Skin of body (tissue), 2 donors: ENCODE results near the gene TCEAL9. TPM values are rescaled to one million over a fixed set of nuclear protein-coding genes. Genes with fewer than 3 reads are reported as not detected.
A peak's percentile ranks its signal among the peaks of the same experiment; 100 is the strongest.
"Not testable (repeated sequence)": the region's sequence is repeated elsewhere in the genome, so short reads cannot be mapped to it uniquely, and the experiment has no call there.

Experiments
- DNase-seq: peaks from one replicate; lab custom pipeline; 2025; lab: John Stamatoyannopoulos, UW
- total RNA-seq: library from RNA; depleted of rRNA; stranded (reverse); fragments of >200 nt; gene quantifications from one replicate; pipeline ENCODE4 v1.2.3, GENCODE V29; 2014

Gene TCEAL9
- total RNA-seq, 1 donor from 2014 or later = 81.3 TPM

DNA sequence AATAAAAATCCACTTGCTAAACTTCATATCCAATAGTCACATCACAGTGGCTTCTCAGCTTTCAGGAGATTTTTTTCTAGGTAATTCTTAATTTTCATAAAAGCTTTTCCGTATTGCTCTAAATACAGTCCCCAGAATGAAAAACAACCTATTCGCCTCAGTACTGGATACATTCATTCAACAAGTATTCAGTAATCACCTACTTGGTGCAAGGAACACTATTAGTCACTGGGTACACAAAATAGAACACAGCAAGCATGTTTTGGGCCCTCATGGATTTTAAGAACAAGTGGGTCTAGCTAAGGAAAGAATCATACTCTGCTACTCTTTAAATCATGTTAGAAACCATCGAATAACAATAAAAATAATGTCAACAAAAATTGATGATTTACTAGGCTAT, 17.3 kb downstream of the TCEAL9 start:
- DNase-seq = no peak

DNA sequence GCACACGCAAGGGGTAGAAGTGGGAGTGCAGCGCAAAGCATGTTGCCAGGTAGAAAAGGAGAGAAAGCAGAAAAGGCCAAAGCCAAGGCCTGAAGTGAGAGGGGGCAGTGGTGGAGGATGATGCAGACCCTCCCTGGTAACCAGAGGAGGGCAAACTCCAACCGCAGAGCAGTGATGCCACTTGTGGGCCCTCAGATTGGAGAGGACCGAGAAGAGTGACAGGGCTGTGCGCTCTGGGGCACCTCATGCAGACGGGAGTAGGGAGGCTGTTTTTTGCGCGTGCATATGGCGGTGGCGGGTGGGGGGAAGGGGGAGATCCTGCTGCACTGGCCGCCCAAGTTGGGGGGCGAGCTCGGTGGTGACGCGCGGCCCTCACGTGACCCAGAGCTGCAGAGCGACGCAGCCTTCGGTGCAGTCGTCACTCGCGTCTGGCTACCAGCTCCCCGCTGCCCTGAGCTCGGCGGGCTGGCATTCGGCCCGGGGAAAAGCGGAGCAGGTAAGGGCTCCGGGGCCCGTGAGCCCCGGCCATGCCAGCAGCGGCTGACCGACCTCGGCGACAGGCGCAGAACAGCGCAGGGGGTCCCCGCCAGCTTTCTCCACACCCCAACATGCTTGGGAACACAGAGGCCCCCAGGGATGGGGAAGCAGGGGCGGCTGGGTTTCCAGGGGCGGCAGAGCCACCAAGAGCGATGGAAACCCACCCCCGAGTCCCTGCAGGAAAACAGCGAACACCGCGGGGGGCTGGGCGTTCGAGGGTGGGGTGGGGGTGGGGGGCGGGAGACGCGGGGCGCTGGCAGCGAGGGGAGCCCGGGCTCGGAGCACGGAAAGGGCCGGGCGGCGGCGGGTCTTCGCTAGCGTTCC, 20.0 kb downstream of the TCEAL9 start, which contains the start of gene BEX3:
TSS of gene BEX3 (plus strand) at position 421 of the 861 bp plus-strand sequence. CDS start 984 bp downstream, outside the sequence.
- peak; percentile 41 for DNase-seq

- peak; percentile 20 for DNase-seq
Measured at GRCh38 chrX:103376979-103377324, 20.6 kb downstream of the TCEAL9 start.

DNA sequence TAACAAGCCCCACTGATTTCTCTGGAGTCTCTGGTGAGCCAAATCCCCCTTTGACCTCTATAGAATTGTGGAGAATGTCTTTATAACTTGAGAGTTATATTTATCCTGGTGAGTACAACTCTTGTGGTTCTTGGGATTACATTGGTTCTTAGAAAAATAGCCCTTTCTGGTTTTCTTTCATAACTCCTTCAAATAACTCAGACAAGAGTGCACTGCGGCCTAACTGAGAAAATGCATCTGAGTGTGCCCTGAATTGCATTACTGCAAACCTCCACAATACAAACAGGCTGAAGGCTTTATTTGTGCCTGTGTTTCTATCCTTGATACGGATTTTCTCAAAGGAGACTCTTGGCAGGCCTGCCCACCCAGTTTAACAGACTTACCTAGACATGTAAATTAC, 22.7 kb downstream of the TCEAL9 start:
- no peak for DNase-seq

DNA sequence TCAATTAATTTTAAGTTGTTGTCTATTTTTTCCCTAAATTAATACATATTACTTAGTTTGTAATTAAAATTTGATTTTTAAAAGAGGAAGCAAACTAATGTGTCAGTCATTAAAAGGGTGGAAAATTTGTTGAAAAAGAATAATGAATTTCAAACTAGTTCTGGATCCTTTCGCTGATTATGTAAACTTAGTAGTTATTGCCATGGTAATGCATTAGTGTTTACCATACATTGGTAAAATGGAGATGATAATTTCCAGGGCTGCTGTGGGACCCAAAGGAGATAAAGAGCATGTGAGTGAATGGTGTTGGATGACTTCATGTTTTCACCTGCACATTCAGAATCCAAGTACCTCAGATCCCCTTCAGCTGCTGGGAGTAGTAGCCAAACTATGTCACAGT, 26.6 kb downstream of the TCEAL9 start:
- DNase-seq = no peak

DNA sequence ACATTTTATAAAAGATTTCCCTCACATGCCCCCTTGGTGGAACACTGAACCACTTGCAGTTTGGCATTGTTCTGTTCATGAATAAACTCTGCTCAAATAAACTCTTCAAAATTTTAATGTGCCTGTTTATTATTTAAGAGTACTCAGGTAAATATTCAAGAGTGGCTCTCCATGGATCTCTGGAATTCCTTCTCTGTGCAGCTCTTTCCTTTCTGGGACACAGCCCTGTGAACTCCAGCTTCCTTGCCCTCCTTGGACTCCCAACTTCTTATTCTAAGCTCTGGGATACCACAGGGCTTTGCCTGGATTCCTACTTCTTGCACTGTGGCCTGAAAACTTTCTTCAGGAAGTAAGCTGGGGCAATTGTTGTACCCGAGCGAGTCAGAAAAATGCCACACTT, 28.4 kb downstream of the TCEAL9 start:
- no peak for DNase-seq

GRCh38 chrX:103385283-103385830, 29.1 kb downstream of the TCEAL9 start:
- not testable (repeated sequence) for DNase-seq

GRCh38 chrX:103386332-103386731, 30.0 kb downstream of the TCEAL9 start:
- DNase-seq = no peak

DNA sequence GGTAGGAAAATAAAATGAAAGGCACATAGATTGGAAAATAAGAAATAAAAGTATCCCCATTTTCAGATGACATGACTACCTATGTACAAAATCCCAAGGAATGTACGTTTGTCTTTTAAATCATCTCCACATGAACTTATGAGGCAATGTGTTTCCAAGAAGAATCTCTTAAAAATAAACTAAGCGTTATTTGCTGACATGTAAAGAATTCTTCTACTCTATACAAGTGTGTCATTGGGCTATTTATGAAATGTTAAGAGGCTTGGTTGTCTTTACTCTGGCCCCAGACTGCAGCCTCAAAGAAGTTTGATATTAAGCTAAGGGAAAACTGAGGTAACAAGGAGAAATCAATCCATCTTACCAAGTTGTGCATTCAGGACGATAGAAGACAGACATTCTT, 37.2 kb downstream of the TCEAL9 start:
- DNase-seq = no peak

DNA sequence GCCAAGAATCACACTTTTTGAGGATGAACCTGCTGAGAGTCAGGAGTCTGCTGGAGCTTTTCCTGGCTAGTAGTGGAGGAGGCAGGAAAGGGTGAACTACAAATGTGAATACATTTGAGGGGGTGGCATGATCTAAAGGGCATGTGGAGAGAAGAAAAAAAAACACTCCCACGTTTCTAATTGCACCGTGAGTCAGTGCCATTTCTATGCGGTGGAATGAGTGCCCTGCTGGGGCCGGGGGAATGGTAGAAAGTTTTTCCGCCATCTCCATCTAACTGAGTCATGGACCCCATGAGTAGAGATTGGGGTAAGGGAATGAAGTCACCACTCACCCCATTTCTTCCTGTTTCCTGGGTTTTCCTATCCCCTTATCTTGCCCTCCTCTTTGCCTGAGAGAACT, 39.9 kb downstream of the TCEAL9 start:
- DNase-seq = no peak

DNA sequence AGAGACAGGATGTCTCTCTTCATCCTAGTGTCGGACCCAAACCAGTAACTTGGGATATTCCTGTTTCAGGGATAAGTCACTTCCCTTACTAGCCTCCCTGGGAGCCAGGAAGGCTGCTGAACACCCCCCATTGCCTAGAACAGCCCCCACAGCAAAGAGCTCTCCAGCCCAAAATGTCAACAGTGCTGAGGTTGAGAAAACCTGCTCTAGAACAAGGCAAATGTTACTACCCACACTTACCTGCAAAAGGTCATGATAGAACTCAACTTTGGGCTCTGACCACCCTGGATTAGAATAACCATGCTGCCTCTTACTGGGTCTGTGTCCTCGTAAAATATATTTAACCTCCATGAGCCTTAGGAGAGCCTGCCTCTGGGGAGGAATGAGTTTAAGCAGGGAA, 40.4 kb downstream of the TCEAL9 start:
- DNase-seq = no peak

- DNase-seq = no peak
Measured at GRCh38 chrX:103397707-103398106, 41.4 kb downstream of the TCEAL9 start.

DNA sequence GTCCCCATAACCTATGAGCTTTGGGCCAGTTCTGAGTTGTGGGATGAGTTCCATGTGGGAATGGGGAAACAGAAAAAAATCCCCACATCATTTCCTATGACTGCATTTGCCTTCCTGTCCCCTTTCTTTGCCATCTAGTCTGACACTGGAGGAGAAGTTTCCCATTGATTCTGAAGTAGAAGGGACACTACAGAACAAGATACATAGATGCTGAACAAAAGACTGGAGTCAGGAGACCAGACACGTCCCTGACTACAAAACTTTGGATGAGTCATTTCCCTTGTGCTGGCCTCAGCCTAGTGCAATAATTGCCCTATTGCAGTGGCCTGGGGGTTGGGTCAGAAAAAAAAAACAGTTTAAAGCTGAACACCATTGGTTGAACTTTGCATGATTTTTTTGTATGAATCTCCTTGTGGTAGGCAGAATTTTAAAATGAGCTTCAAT, 42.1 kb downstream of the TCEAL9 start:
- DNase-seq = no peak

DNA sequence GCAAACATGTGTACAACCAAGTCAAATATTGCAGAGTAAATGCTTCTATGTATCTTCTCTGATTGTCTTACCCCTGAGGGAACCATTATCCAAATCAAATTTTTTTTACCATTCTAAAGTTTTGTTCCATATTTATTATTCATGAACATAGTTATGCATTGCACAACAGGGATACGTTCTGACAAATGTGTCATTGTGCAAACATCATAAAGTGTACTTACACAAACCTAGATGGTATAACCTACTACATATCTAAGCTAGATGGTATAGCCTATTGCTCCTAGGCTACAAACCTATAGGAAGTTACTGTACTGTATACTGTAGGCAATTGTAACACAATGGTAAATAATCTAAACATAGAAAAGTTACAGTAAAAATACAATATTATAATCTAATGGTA, 43.4 kb downstream of the TCEAL9 start:
- no peak for DNase-seq

DNA sequence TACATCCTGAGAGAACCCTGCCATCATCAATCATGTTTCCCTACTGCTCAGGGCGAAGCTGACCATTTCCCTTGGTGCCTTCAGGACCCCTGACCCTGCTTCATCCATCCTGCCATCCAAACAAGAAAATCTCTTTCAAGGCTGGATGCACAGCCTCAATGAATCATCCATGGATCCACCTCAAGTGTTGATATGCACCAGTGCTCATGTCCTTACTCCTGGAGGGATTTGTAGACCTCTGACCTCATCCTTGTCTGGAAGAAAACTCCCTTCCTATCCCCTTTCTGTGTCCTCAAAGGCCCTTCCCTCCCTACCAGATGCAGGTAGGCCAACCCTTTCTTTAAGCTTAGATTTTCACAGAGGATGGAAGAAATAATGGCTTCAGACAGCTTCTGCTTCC, 44.6 kb downstream of the TCEAL9 start:
- DNase-seq = no peak

GRCh38 chrX:103404231-103405008, 48.1 kb downstream of the TCEAL9 start:
- peak; percentile 16 for DNase-seq

DNA sequence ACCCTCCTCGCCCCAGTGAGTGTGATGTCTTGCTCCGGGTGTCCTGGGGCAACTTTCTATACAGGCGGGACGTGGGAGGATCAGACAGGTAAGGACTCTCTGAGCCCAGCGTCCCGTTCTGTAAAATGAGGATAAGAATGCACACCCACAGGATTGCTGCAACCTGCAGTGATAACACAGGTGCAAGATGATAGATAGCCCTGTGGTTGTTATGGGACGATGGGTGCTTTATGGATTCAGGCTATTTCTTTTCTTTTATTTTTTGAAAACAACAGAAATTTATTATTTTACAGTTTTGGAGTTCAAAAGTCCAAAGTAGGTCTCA, 48.7 kb downstream of the TCEAL9 start:
- no peak for DNase-seq

DNA sequence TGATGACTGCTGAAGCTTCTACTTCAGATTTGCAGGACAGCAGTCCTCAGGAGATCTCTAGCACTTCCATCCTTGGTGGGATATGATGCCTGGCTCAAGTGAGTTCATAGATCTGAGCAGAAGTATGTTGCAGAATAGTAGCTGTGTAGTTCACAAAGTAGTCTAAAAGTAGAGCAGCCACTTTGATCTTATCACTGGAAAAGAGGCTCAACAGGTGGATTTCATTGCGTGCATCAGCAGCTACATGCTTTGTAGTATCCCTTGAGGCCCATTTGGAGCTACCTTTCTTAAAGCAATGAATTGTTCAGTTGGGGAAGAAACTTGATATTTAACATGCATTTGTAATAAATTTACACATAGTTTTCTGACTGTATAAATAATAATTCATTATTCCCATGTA, 50.0 kb downstream of the TCEAL9 start:
- DNase-seq = no peak

DNA sequence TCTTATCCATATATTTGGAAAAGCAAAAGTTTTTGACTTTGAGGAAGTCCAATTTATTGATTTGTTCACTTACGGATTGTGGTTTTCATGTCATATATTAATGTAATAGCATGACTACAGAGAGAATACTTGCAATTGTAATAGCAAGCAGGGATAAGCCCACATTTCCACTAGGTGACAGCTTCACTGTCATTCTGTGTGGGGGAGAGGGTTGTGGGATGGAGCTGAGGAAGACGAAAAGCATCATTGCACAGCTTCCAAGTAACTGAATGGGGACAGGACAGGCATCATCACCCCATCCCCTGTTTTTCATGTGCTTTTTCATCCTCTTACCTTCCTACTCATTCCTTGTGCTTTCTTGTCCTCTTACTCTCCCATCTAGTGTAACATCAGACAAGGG, 51.5 kb downstream of the TCEAL9 start:
- DNase-seq = no peak
